Heart left ventricle (tissue), 13 donors: ENCODE measurements around the gene ADCY1.

Experiments
- CTCF ChIP-seq, 12 donors: fragments of 200-600 bp; sonication (generic) in 4 of 12; IDR thresholded peaks; one replicate each; pipeline versions ENCODE4 v1.5.0 to v1.8.0; 2018 to 2022; ENCODE audit warnings: antibody characterized with exemption in 12 of 12, mild to moderate bottlenecking in 5 of 12
- POLR2A ChIP-seq, 2 donors: fragments of 450-650 bp; IDR thresholded peaks; one replicate each; pipeline ENCODE4 v1.6.1; 2017; ENCODE audit warnings: antibody characterized with exemption in 2 of 2, mild to moderate bottlenecking in 2 of 2, moderate library complexity in 2 of 2
- donor health status: ischemic (EF 13 %, LVEDD 7.1; RV severe dilation, severe dysfunction).
- donor health status: DM: no; HTN: yes; CAD: no.
- donor health status: DM: no; HTN: no; CAD: no.
- donor health status: ischemic (EF 25% LVEDD 6.9; RV normal size, moderate dysfunction).
- donor health status: ischemic (EF 25% LVEDD 5.7; RV mildly dilated, moderate dysfunction).
- donor health status: ischemic (EF 35%, LVEDD 5.7; RV mildly dilated, moderate dysfunction).
- donor health status: nonischemic (EF 11% LVEDD 7.7; RV severe dilation, severe dysfunction).
- donor health status: DM: yes; HTN: yes; CAD: no.
- donor health status: PGD.
- donor health status: ischemic (EF 29% LVEDD 5.4; RV normal size, mild dysfunction).
- donor health status: nonischemic (EF 23%, LVEDD 6.1; RV moderate dilation, normal function).

GRCh38 chr7:45655539-45655938 lies 81.4 kb downstream of the ADCY1 start:
- TF ChIP-seq POLR2A (IDR thresholded peaks at IDR 0.05) (no peak), CTCF (IDR thresholded peaks at IDR 0.05) (no peak)
